Activated CD4-positive, CD25-positive, alpha-beta regulatory T cell treated with anti-CD3 and anti-CD28 coated beads, Interleukin-2, amount 50 U/mL, for 24 hours (primary cell): ENCODE measurements around the gene LRRC2.

Experiments
- ATAC-seq, 2 donors: fragments of 150-1000 bp; cut with Tn5 transposase; one replicate each; pipeline ENCODE4 v1.10.0; 2021; ENCODE audit warnings: mild to moderate bottlenecking in 1 of 2, moderate library complexity in 1 of 2

The LRRC2 gene

DNA sequence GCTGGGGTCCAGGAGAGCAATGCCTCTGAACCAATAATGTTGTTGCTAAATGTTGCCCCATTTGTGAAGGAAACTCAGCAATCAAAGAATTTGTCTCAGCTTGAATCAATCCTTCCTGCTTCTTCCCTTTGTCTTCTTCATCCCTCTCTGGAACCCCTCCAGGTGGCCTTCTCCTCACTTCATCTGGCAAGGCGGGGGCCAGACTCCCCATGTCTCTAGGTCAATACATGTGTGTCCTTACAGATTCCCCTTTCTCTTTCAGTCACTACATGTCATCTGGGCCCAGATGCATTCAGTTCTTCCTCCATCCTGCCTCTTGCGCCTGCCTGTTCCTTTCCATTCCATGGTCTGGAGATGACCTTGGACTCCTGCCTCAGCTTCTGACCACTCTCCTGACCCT is 93.4 kb downstream of the LRRC2 start:
- ATAC-seq = no peak

DNA sequence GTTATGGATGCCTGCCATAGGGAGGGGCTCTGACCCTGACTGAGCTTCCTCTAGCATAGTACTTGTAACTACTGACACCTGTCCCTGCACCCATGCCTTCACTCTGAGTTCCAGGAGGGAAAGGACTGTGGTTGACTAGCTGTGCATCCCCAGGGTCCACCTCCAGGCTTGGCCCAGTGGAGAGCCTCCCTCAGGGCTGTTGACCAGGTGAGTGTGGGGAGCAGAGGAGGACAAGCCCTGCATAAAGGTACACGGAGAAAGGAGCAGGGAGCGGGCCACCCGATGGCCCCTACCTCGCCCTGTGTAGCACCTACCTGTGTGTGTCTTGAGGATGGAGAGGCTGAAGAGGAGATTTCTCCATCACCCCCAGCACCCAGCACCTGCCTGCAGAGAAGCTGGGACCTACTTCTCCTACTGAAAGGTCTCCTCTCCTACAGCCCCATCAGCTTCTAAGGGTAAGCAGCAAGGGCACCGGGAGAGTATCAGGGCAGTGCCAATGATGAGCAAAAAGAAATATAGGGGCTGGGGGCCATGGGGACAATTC is 94.7 kb downstream of the LRRC2 start:
- ATAC-seq = no peak

DNA sequence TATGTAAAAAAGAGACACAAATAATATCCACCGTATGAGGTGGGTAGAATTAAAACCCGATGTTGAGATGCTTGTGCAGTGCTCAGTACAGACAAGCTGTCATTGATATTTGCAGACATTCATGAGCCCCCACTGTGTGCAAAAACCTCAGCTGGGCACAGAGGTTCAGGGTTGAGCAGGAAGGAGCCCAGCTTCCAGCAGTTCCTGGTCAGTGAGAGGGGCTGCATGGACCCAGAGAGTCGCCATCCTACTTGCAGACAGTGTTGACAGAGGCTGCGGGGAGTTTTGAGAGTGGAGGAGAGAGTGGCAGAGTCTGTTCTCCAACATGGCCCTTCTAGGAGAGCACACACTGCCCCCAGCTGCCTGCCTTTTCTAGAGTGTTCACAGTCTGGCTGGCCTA is 95.3 kb downstream of the LRRC2 start:
- no peak for ATAC-seq

DNA sequence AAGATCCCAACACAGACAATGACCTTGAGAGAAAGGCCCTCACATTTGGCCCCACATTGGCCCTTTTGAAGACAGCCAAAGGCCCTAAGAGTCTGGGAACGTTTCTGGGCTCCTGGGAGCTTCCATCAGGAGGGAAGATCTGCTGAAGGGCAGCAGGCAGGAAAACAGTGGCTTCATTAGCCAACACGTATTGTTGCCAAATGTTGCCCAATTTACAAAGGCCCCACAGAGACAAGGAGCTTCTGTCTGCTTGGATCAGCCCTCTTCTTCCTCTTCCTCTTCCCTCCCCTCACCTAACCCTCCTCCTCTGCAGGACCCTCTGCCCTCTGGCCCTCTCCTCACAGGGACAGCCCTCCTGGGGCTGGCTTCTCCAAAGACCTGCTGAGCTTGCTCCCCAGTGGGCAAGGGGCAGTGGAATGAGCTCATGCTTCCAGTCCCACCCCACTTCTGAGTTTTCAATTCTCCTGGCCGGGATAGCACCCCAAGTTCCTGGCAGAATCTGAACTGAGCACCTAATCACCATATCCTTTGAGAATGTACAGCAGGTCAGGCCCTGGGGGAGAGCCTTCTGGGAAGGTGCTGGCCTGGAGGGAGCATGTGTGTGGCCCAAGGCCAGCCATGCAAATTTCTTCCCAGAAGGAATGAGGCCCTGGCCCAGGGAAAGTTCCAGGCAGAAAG is 96.3 kb downstream of the LRRC2 start:
- no peak for ATAC-seq

- no peak for ATAC-seq
Measured at GRCh38 chr3:46468753-46469600, 97.1 kb downstream of the LRRC2 start.

- no peak for ATAC-seq
Measured at GRCh38 chr3:46467562-46467961, 98.5 kb downstream of the LRRC2 start.

GRCh38 chr3:46466871-46467403 is 99.2 kb downstream of the LRRC2 start:
- no peak for ATAC-seq

GRCh38 chr3:46466273-46466672 is 99.8 kb downstream of the LRRC2 start:
- no peak for ATAC-seq
